NT2/D1 (cell line): ENCODE data around the gene PTDSS2.

Source experiments
- SUZ12 ChIP-seq: IDR thresholded peaks from 2 replicates; pipeline ENCODE4 v1.6.1; 2011; ENCODE audit not compliant: insufficient read length, insufficient read depth; ENCODE audit errors: extremely low read depth
- YY1 ChIP-seq: IDR thresholded peaks from 2 replicates; pipeline ENCODE4 v1.6.1; 2011; ENCODE audit not compliant: insufficient read length, insufficient read depth

- TF ChIP-seq SUZ12: no peak
- no peak for TF ChIP-seq YY1
These were observed 83.0 kb downstream of the PTDSS2 start for GRCh38 chr11:532986-533585.
